Omental fat pad (tissue), 4 donors: ENCODE results near the gene KRT13. TPM values are rescaled to one million over a fixed set of nuclear protein-coding genes. Genes with fewer than 3 reads are reported as not detected.

Source experiments
- ATAC-seq: fragments of 150-250 bp; one replicate; pipeline ENCODE4 v1.9.1; 2016; ENCODE audit warnings: mild to moderate bottlenecking, moderate library complexity; ENCODE audit not compliant: low FRiP score
- DNase-seq: peaks from one replicate; pipeline ENCODE4 v3.0.0-alpha.2; 2019; ENCODE audit warnings: low spot score
- CTCF ChIP-seq, 3 donors: fragments of 450-650 bp; IDR thresholded peaks; one replicate each; pipeline ENCODE4 v1.5.1; 2016 to 2017; ENCODE audit warnings: antibody characterized with exemption in 3 of 3, mild to moderate bottlenecking in 3 of 3, moderate library complexity in 2 of 3
- total RNA-seq, 4 donors: library from RNA; depleted of rRNA; stranded (reverse); fragments of >200 nt; gene quantifications; one replicate each; pipeline ENCODE4 v1.1.0, GENCODE V29; 2016

Gene KRT13
- total RNA-seq, 4 donors from 2014 or later, result 0.65 TPM; not detected in 3

GRCh38 chr17:41468346-41468745, 37.1 kb downstream of the KRT13 start:
- TF ChIP-seq CTCF (IDR thresholded peaks at IDR 0.05), result no peak
- DNase-seq (no peak), ATAC-seq (no peak)

- no peak for ATAC-seq
- no peak for TF ChIP-seq CTCF (IDR thresholded peaks at IDR 0.05)
- DNase-seq, result no peak
Measured at GRCh38 chr17:41467561-41467960, 37.9 kb downstream of the KRT13 start.

- no peak for ATAC-seq
- no peak for TF ChIP-seq CTCF (IDR thresholded peaks at IDR 0.05)
- DNase-seq, result no peak
Measured at GRCh38 chr17:41466988-41467387, 38.4 kb downstream of the KRT13 start, which contains the start of gene KRT32. KRT32 (minus strand) TSS chr17:41467386; CDS start chr17:41467325, 61 bp downstream.

- DNase-seq (peak; percentile 38), ATAC-seq (peak; percentile 85)
- TF ChIP-seq CTCF (IDR thresholded peaks at IDR 0.05), result no peak
Measured at GRCh38 chr17:41464682-41465081, 40.7 kb downstream of the KRT13 start.

GRCh38 chr17:41464173-41464572, 41.2 kb downstream of the KRT13 start:
- ATAC-seq (no peak), DNase-seq (no peak)
- no peak for TF ChIP-seq CTCF (IDR thresholded peaks at IDR 0.05)

DNA sequence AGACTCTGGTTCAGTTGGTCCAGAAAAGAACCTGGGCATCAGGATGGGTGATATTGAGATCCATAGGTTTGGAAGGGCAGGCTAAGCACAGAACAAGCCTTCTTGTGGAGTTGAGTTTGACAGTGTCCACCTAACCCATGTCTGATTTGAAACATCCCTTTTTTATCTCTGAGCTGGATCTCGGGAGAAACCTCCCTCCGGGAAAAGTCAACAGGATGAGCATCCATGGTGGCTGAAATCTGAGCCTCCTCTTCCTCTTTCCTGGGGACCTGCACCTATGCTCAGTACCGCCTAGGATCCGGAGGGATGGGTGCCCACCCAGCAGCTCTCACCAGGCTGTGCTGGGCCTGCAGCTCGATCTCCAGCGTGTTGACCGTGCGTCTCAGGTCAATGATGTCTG, 41.7 kb downstream of the KRT13 start:
- no peak for TF ChIP-seq CTCF (IDR thresholded peaks at IDR 0.05)
- no peak for ATAC-seq
- no peak for DNase-seq

- ATAC-seq, result no peak
- TF ChIP-seq CTCF (IDR thresholded peaks at IDR 0.05), result no peak
- DNase-seq, result no peak
Measured at GRCh38 chr17:41462705-41463104, 42.7 kb downstream of the KRT13 start.
